GM12878 (cell line): Measurements from ENCODE around the gene MAML3. TPM values are rescaled to one million over a fixed set of nuclear protein-coding genes. Genes with fewer than 3 reads are reported as not detected.

ENCODE experiments used
- BHLHE40 ChIP-seq, 2 experiments: fragments of 450-650 bp in 1 of 2; IDR thresholded peaks; 2 replicates each; pipeline ENCODE4 v1.6.1; 2011 to 2017; ENCODE audit warnings: low read depth in 2 of 2, borderline replicate concordance in 1 of 2, improper control_type of control experiment in 1 of 2, low read length in 1 of 2, mild to moderate bottlenecking in 1 of 2
- BRCA1 ChIP-seq: IDR thresholded peaks from 2 replicates; pipeline ENCODE4 v1.6.1; 2011; ENCODE audit warnings: low read depth, low read length, improper control_type of control experiment
- CUX1 ChIP-seq: IDR thresholded peaks from 2 replicates; pipeline ENCODE4 v1.6.1; 2012; ENCODE audit warnings: improper control_type of control experiment, low read depth, low read length; ENCODE audit not compliant: insufficient replicate concordance
- EP300 ChIP-seq, 2 experiments: fragments of 150-350 bp in 1 of 2; IDR thresholded peaks; 2 replicates each; pipeline ENCODE4 v1.6.1; 2011 to 2012; ENCODE audit warnings: low read depth in 2 of 2, low read length in 2 of 2, borderline replicate concordance in 1 of 2, improper control_type of control experiment in 1 of 2, inconsistent platforms in 1 of 2; ENCODE audit not compliant: control insufficient read depth in 1 of 2
- ESRRA ChIP-seq: IDR thresholded peaks from 2 replicates; pipeline ENCODE4 v1.6.1; 2012; ENCODE audit warnings: mild to moderate bottlenecking, low read length, improper control_type of control experiment
- REST ChIP-seq: IDR thresholded peaks from 2 replicates; pipeline ENCODE4 v1.6.1; 2012; ENCODE audit warnings: mild to moderate bottlenecking, low read depth, low read length
- RUNX3 ChIP-seq: IDR thresholded peaks from 2 replicates; pipeline ENCODE4 v1.6.1; 2012; ENCODE audit warnings: low read length, inconsistent platforms
- SMAD1 ChIP-seq: fragments of 450-650 bp; IDR thresholded peaks from 2 replicates; pipeline ENCODE4 v1.6.1; 2018; ENCODE audit warnings: mild to moderate bottlenecking, low read depth; ENCODE audit not compliant: partially characterized antibody
- ZNF274 ChIP-seq: IDR thresholded peaks from one replicate; pipeline ENCODE4 v1.8.0; 2011; ENCODE audit not compliant: insufficient read length, insufficient read depth
- polyA plus RNA-seq, 11 experiments: library from polyadenylated mRNA; depleted of rRNA in 4 of 11; unstranded in 6 of 11; stranded (reverse) in 5 of 11; fragments of >200 nt; fragmentation: Nextera tagmentation in 4 of 11; fragmentation: Illumina TruSeq in 1 of 11; extraction: Ambion mirVana in 4 of 11; extraction: Trizol in 1 of 11; gene quantifications; 1 replicate in 1 of 11; 2 replicates in 10 of 11; pipeline versions ENCODE4 v1.2.1 to v1.2.3, GENCODE V29; 2011 to 2016; ENCODE audit warnings: inconsistent platforms in 2 of 11, missing spikeins in 2 of 11, low read depth in 1 of 11
- total RNA-seq, 4 experiments: library from RNA; depleted of rRNA in 3 of 4; stranded (reverse); fragments of >200 nt in 3 of 4; fragmentation: Illumina TruSeq in 1 of 4; extraction: Trizol in 1 of 4; gene quantifications; 2 replicates each; pipeline versions ENCODE4 v1.2.1 to v1.2.3, GENCODE V29; 2013 to 2021
- TF ChIP-seq, protein P1 (sequence below): fragments of 450-650 bp; IDR thresholded peaks from 2 replicates; pipeline ENCODE4 v1.6.1; 2018; ENCODE audit warnings: mild to moderate bottlenecking, low read depth, moderate library complexity; ENCODE audit not compliant: partially characterized antibody

MAML3 gene
- total and polyA plus RNA-seq, 10 of the 15 experiments (the other 5 are each of a cell fraction or from before 2014, with no cell fraction given) = under 0.01 to 0.53 (median 0.06) TPM; not detected in 2

GRCh38 chr4:139825523-139826014, 328.4 kb downstream of the MAML3 start (continued):
- TF ChIP-seq CUX1 (no peak), RUNX3 (no peak), BHLHE40 (IDR thresholded peaks at IDR 0.05; ENCODE audit: borderline replicate concordance in 1 of 2, low read depth in 2 of 2, low read length in 1 of 2) (no peak), ZNF274 (no peak), EP300 (IDR thresholded peaks at IDR 0.05; ENCODE audit: borderline replicate concordance in 1 of 2, control insufficient read depth in 1 of 2, low read depth in 2 of 2, low read length in 2 of 2) (no peak), BRCA1 (no peak), ESRRA (no peak), REST (no peak), SMAD1 (no peak)
- TF ChIP-seq, protein P1, sequence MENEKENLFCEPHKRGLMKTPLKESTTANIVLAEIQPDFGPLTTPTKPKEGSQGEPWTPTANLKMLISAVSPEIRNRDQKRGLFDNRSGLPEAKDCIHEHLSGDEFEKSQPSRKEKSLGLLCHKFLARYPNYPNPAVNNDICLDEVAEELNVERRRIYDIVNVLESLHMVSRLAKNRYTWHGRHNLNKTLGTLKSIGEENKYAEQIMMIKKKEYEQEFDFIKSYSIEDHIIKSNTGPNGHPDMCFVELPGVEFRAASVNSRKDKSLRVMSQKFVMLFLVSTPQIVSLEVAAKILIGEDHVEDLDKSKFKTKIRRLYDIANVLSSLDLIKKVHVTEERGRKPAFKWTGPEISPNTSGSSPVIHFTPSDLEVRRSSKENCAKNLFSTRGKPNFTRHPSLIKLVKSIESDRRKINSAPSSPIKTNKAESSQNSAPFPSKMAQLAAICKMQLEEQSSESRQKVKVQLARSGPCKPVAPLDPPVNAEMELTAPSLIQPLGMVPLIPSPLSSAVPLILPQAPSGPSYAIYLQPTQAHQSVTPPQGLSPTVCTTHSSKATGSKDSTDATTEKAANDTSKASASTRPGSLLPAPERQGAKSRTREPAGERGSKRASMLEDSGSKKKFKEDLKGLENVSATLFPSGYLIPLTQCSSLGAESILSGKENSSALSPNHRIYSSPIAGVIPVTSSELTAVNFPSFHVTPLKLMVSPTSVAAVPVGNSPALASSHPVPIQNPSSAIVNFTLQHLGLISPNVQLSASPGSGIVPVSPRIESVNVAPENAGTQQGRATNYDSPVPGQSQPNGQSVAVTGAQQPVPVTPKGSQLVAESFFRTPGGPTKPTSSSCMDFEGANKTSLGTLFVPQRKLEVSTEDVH = no peak
